Lower leg skin (tissue), 4 donors: ENCODE measurements around the gene HOXD11. TPM values are rescaled to one million over a fixed set of nuclear protein-coding genes. Genes with fewer than 3 reads are reported as not detected.
A peak's percentile ranks its signal among the peaks of the same experiment; 100 is the strongest.

Experiments used
- DNase-seq, 2 donors: peaks; one replicate each; pipeline ENCODE4 v3.0.0-alpha.2; 2019; ENCODE audit warnings: low spot score in 2 of 2
- H3K4me3 ChIP-seq: fragments of 200-600 bp; sonication (generic); 2 replicates; pipeline ENCODE4 v1.5.1; 2017; ENCODE audit warnings: mild to moderate bottlenecking, low read depth; ENCODE audit not compliant: poor library complexity, severe bottlenecking
- POLR2A ChIP-seq, 2 donors: fragments of 450-650 bp; IDR thresholded peaks; one replicate each; pipeline ENCODE4 v1.6.1; 2016 to 2017; ENCODE audit warnings: antibody characterized with exemption in 2 of 2, mild to moderate bottlenecking in 1 of 2, moderate library complexity in 1 of 2
- WGBS, 2 donors: methylation state at CpG; one replicate each; pipeline ENCODE4 v1.1.5; 2018; 5-methylcytosine and 5-hydroxymethylcytosine counted together
- intact Hi-C: fragments of 100-400 bp; cut with DNase I; formaldehyde crosslinking; loops from one replicate; pipeline ENCODE4 v1.15.0; 2023; ENCODE audit warnings: low total_unique reads
- total RNA-seq, 4 donors: library from RNA; depleted of rRNA; stranded (reverse); fragments of >200 nt; gene quantifications; one replicate each; pipeline ENCODE4 v1.1.0, GENCODE V29; 2016
- TF ChIP-seq, protein P1 (sequence below), 3 donors: fragments of 450-650 bp; IDR thresholded peaks; one replicate each; pipeline ENCODE4 v1.5.1; 2016; ENCODE audit warnings: antibody characterized with exemption in 3 of 3, mild to moderate bottlenecking in 3 of 3, moderate library complexity in 2 of 3

Gene HOXD11
- total RNA-seq, 4 donors from 2014 or later = 0.23 TPM; not detected in 3

DNA sequence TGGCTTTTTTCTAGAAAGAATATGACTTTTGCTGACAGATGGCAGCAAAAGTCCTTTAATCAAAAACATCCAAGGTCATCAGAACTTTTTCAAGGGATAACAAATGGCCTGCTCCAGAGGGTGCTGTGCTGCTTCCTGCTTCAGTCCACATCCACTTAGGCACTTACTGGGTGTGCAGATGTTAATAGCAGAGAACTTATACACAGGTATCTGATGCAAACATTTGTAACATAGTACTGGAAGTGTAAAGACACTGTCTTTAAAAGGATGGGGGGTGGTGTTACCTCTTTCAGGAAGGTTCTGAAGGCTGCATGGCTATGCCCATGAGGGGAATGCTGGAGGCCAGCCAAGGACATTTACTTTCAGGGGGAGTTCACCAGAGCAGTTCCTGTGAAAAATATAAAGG lies 28.0 kb downstream of the HOXD11 start:
- DNase-seq = peak in 1 of 2 donors; percentile 59
- intact Hi-C loops = loop anchor here (5.0 kb wide), 2 partner anchors 417 to 502 kb away; no protein-coding TSS in a partner anchor
- H3K4me3 ChIP-seq = no peak overlapping the region
- TF ChIP-seq POLR2A (IDR thresholded peaks at IDR 0.05) = no peak
- TF ChIP-seq, protein P1, sequence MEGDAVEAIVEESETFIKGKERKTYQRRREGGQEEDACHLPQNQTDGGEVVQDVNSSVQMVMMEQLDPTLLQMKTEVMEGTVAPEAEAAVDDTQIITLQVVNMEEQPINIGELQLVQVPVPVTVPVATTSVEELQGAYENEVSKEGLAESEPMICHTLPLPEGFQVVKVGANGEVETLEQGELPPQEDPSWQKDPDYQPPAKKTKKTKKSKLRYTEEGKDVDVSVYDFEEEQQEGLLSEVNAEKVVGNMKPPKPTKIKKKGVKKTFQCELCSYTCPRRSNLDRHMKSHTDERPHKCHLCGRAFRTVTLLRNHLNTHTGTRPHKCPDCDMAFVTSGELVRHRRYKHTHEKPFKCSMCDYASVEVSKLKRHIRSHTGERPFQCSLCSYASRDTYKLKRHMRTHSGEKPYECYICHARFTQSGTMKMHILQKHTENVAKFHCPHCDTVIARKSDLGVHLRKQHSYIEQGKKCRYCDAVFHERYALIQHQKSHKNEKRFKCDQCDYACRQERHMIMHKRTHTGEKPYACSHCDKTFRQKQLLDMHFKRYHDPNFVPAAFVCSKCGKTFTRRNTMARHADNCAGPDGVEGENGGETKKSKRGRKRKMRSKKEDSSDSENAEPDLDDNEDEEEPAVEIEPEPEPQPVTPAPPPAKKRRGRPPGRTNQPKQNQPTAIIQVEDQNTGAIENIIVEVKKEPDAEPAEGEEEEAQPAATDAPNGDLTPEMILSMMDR (IDR thresholded peaks at IDR 0.05) = no peak

DNA sequence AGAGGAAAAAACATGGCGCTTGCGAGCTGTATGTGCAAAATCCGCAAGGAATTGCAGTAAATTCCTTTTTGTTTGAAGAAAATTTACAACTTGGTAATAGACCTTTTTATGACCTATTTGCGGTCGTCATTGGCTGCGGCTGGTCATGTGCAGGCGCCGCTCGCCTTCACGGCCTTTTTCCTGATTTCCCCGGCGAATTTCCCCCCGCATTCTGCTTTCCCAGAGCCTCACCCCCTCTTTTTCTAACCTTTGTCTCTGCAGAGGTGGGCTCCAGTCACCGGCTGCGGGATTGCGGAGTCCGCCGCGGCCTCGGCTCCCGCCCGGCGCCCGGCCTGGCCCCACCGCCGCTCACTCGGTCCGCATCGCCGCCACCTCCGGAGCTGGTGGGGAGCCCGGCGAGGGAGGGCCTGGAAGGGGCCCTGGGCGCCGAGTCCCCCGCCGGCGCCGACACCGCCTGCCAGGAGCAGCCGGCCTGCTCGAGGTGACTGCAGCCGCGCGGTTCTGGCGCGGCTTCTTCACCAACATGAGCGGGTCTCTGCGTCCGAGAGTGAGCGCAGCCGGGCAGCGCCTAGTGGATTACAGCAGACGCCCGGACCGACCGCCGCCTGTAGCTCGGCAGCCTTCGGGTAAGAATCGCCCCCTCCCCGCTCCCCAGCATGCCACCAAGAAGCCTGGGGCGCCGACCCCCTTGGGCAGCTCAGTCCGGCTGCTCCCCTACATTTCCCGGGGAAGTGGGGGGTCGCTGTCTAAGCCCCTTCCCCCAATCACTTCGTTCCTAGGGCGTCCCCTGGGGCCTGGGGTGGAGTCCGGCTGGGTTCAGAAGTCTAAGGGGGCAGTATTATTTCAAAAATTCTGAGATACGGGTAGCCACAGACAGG lies 29.5 kb downstream of the HOXD11 start:
- H3K4me3 ChIP-seq = peak overlapping the region; percentile 34
- peak in 1 of 2 donors; percentile 87 for DNase-seq
- TF ChIP-seq, protein P1 (IDR thresholded peaks at IDR 0.05) = no peak
- TF ChIP-seq POLR2A (IDR thresholded peaks at IDR 0.05) = no peak
- WGBS, 2 donors = 2 to 3% methylated on average over 45 to 50 of the region's 71 CpGs
- intact Hi-C loops = loop anchor here (5.0 kb wide), 2 partner anchors 416 to 501 kb away; no protein-coding TSS in a partner anchor

DNA sequence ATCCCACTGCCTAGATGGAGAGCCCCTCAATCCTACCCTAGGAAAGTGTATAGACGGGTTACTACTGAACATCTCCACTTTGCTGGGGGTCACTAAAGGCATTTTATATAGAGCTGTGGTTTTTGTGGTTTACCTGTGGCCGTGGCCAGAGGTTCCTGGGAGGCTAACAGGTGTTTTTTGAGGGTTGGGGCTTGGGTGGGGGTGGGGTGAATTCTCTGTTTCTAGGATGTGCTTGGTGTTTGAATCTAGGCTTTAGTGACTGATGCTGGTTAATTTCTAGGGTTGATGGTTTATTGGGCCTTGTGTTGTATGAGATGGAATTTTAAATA lies 30.1 kb downstream of the HOXD11 start:
- peak overlapping the region; percentile 34 for H3K4me3 ChIP-seq
- intact Hi-C loops = loop anchor here (5.0 kb wide), 2 partner anchors 415 to 500 kb away; no protein-coding TSS in a partner anchor
- DNase-seq = no peak
- TF ChIP-seq, protein P1 (IDR thresholded peaks at IDR 0.05) = no peak
- no peak for TF ChIP-seq POLR2A (IDR thresholded peaks at IDR 0.05)
- WGBS, 2 donors = 8 to 31% methylated on average over 2 of the region's 2 CpGs

DNA sequence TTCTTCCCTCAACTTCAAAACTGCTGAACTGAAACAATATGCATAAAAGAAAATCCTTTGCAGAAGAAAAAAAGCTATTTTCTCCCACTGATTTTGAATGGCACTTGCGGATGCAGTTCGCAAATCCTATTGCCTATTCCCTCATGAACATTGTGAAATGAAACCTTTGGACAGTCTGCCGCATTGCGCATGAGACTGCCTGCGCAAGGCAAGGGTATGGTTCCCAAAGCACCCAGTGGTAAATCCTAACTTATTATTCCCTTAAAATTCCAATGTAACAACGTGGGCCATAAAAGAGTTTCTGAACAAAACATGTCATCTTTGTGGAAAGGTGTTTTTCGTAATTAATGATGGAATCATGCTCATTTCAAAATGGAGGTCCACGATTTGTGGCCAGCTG lies 30.8 kb downstream of the HOXD11 start:
- TF ChIP-seq, protein P1 (IDR thresholded peaks at IDR 0.05) = no peak
- no peak overlapping the region for H3K4me3 ChIP-seq
- intact Hi-C loops = loop anchor here (5.0 kb wide), 2 partner anchors 414 to 499 kb away; no protein-coding TSS in a partner anchor
- peak in 1 of 2 donors; percentile 50 for DNase-seq
- 56 to 73% methylated on average over 8 of the region's 8 CpGs for WGBS, 2 donors

DNA sequence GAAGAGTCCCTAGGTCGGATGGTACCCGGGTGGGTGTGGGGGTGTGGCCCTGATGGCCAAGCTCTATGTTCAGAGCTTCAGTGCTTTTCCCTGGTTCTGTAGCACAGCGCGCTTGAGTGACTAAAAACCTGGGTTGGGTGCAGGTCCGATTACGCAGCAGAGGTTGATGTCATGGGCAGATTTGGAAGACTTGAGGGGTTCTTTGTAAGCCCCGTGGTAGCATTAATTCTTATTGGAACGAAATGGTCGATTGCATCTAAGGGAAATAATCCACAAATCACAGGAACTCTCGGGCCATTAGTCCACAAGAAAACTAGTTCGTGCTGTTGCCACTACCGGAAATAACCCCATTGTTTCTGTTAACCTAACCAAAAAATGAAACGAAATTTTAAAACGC lies 31.4 kb downstream of the HOXD11 start:
- DNase-seq = peak in 1 of 2 donors; percentile 81
- TF ChIP-seq POLR2A (IDR thresholded peaks at IDR 0.05) = no peak
- TF ChIP-seq, protein P1 (IDR thresholded peaks at IDR 0.05) = no peak
- intact Hi-C loops = loop anchor here (5.0 kb wide), 2 partner anchors 414 to 499 kb away; no protein-coding TSS in a partner anchor
- 38 to 42% methylated on average over 14 of the region's 14 CpGs for WGBS, 2 donors
- no peak overlapping the region for H3K4me3 ChIP-seq
